ENCODE measurements around the gene KIF5C. TPM values are rescaled to one million over a fixed set of nuclear protein-coding genes. Genes with fewer than 3 reads are reported as not detected.

Gene KIF5C
- total RNA-seq, 1 donor from 2014 or later, result 24.3 TPM

- no peaks in the 10 kb centered on the region for H3K9me3 Mint-ChIP-seq (ENCODE audit: unreplicated experiment)
- DNase-seq (ENCODE audit: low read depth), result no peak
- FAIRE-seq, result no peak
- Histone ChIP-seq H3K27ac (ENCODE audit: low read depth, low read length) (no peak overlapping the region), H3K9me3 (ENCODE audit: insufficient read depth, low read depth, low read length) (no peaks in the 10 kb centered on the region), H3K79me2 (ENCODE audit: insufficient read depth, low read length) (no peaks in the 10 kb centered on the region), H3K9ac (ENCODE audit: low read length) (no peak overlapping the region), H4K20me1 (ENCODE audit: insufficient read depth, low read length) (no peaks in the 10 kb centered on the region), H3K4me3 (ENCODE audit: insufficient read depth, low read depth, low read length) (no peak overlapping the region), H2AFZ (ENCODE audit: low read depth, low read length) (no peak overlapping the region), H3K27me3 (ENCODE audit: insufficient read depth, low read length) (no peaks in the 10 kb centered on the region), H3K36me3 (ENCODE audit: insufficient read depth, low read length) (no peaks in the 10 kb centered on the region), H3K4me1 (ENCODE audit: insufficient read depth, low read length) (no peaks in the 10 kb centered on the region), H3K4me2 (ENCODE audit: low read length) (no peak overlapping the region)
- TF ChIP-seq EZH2 (IDR thresholded peaks at IDR 0.05; ENCODE audit: insufficient read depth, low read length), result no peak
- no peak for TF ChIP-seq CTCF (IDR thresholded peaks at IDR 0.05; ENCODE audit: insufficient read depth, low read depth, low read length)
- no peak overlapping the region for H3K27ac Mint-ChIP-seq (ENCODE audit: unreplicated experiment)
- H3K4me3 Mint-ChIP-seq (ENCODE audit: unreplicated experiment), result no peak overlapping the region
- peaks cover 13% of the 10 kb centered on the region for H3K36me3 Mint-ChIP-seq (ENCODE audit: low read depth, unreplicated experiment)
- no peaks in the 10 kb centered on the region for H3K27me3 Mint-ChIP-seq (ENCODE audit: low read depth, unreplicated experiment)
- peaks cover 5% of the 10 kb centered on the region for H3K4me1 Mint-ChIP-seq (ENCODE audit: low read depth, unreplicated experiment)
Measured at GRCh38 chr2:148943097-148943496, 68.1 kb downstream of the KIF5C start.

GRCh38 chr2:148944536-148944935 is 69.5 kb downstream of the KIF5C start:
- no peaks in the 10 kb centered on the region for H4K20me1 ChIP-seq (ENCODE audit: insufficient read depth, low read length)
- FAIRE-seq (no peak), DNase-seq (ENCODE audit: low read depth) (no peak)
- H3K4me3 Mint-ChIP-seq (ENCODE audit: unreplicated experiment), result no peak overlapping the region
- H3K9me3 Mint-ChIP-seq (ENCODE audit: unreplicated experiment), result no peaks in the 10 kb centered on the region
- H3K4me2 ChIP-seq (ENCODE audit: low read length), result no peak overlapping the region
- H3K4me1 Mint-ChIP-seq (ENCODE audit: low read depth, unreplicated experiment), result peaks cover 5% of the 10 kb centered on the region
- no peaks in the 10 kb centered on the region for H3K27me3 ChIP-seq (ENCODE audit: insufficient read depth, low read length)
- H3K36me3 Mint-ChIP-seq (ENCODE audit: low read depth, unreplicated experiment), result peaks cover 14% of the 10 kb centered on the region
- TF ChIP-seq CTCF (IDR thresholded peaks at IDR 0.05; ENCODE audit: insufficient read depth, low read depth, low read length) (no peak), EZH2 (IDR thresholded peaks at IDR 0.05; ENCODE audit: insufficient read depth, low read length) (no peak)
- H3K4me1 ChIP-seq (ENCODE audit: insufficient read depth, low read length), result no peaks in the 10 kb centered on the region
- H3K9ac ChIP-seq (ENCODE audit: low read length), result no peak overlapping the region
- no peak overlapping the region for H3K27ac ChIP-seq (ENCODE audit: low read depth, low read length)
- no peak overlapping the region for H2AFZ ChIP-seq (ENCODE audit: low read depth, low read length)
- no peaks in the 10 kb centered on the region for H3K79me2 ChIP-seq (ENCODE audit: insufficient read depth, low read length)
- H3K9me3 ChIP-seq (ENCODE audit: insufficient read depth, low read depth, low read length), result no peaks in the 10 kb centered on the region
- no peaks in the 10 kb centered on the region for H3K27me3 Mint-ChIP-seq (ENCODE audit: low read depth, unreplicated experiment)
- H3K27ac Mint-ChIP-seq (ENCODE audit: unreplicated experiment), result no peak overlapping the region
- no peak overlapping the region for H3K4me3 ChIP-seq (ENCODE audit: insufficient read depth, low read depth, low read length)
- H3K36me3 ChIP-seq (ENCODE audit: insufficient read depth, low read length), result no peaks in the 10 kb centered on the region

GRCh38 chr2:148947299-148947698 is 72.3 kb downstream of the KIF5C start:
- no peaks in the 10 kb centered on the region for H3K4me1 ChIP-seq (ENCODE audit: insufficient read depth, low read length)
- Mint-ChIP-seq H3K36me3 (ENCODE audit: low read depth, unreplicated experiment) (peaks cover 16% of the 10 kb centered on the region), H3K27ac (ENCODE audit: unreplicated experiment) (no peak overlapping the region), H3K27me3 (ENCODE audit: low read depth, unreplicated experiment) (no peaks in the 10 kb centered on the region), H3K4me3 (ENCODE audit: unreplicated experiment) (no peak overlapping the region), H3K4me1 (ENCODE audit: low read depth, unreplicated experiment) (peaks cover 5% of the 10 kb centered on the region), H3K9me3 (ENCODE audit: unreplicated experiment) (no peaks in the 10 kb centered on the region)
- no peak overlapping the region for H3K4me3 ChIP-seq (ENCODE audit: insufficient read depth, low read depth, low read length)
- H3K9ac ChIP-seq (ENCODE audit: low read length), result no peak overlapping the region
- no peaks in the 10 kb centered on the region for H4K20me1 ChIP-seq (ENCODE audit: insufficient read depth, low read length)
- H3K79me2 ChIP-seq (ENCODE audit: insufficient read depth, low read length), result no peaks in the 10 kb centered on the region
- H3K27me3 ChIP-seq (ENCODE audit: insufficient read depth, low read length), result no peaks in the 10 kb centered on the region
- no peak overlapping the region for H2AFZ ChIP-seq (ENCODE audit: low read depth, low read length)
- no peaks in the 10 kb centered on the region for H3K36me3 ChIP-seq (ENCODE audit: insufficient read depth, low read length)
- DNase-seq (ENCODE audit: low read depth) (no peak), FAIRE-seq (no peak)
- H3K27ac ChIP-seq (ENCODE audit: low read depth, low read length), result no peak overlapping the region
- H3K9me3 ChIP-seq (ENCODE audit: insufficient read depth, low read depth, low read length), result no peaks in the 10 kb centered on the region
- TF ChIP-seq EZH2 (IDR thresholded peaks at IDR 0.05; ENCODE audit: insufficient read depth, low read length) (no peak), CTCF (IDR thresholded peaks at IDR 0.05; ENCODE audit: insufficient read depth, low read depth, low read length) (no peak)
- no peak overlapping the region for H3K4me2 ChIP-seq (ENCODE audit: low read length)

All from astrocyte (in vitro differentiated cells and primary cell).